ENCODE results near the gene DNAAF5.

DNA sequence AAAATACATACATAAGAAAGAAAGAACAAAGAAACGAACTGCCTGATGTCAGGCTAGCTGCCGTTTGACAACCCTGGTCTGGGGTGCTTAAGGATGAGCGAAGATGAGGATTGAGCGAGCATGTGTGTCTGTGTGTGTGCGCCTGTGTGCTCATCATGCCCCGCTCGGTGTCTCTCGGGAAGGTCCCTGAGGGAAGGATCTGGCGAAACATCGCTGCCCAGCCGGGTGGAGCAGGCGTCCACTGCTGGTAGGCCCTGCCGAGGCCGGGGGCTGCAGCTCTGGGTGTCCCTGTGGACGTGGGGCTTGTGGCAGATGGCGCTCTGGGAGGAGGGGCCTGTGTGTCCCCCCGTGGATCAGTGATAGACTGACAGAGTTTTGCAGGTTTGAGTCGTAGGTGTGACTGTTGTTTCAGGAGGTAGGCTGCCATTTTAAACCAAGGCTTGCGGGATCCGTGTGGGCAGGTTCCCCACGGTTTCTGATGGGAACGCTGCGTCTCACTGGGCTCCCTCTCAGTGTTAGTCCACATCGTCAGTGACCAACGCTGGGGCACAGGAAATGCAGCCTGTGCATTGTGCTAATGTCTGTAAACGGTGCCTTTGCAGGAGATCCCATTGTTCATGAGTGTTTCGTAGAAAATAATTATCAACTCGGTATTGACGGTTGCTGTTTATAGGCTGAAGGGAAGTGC lies 99.9 kb downstream of the DNAAF5 start:
- TF ChIP-seq POLR2A (IDR thresholded peaks at IDR 0.05): no peak
- TF ChIP-seq, protein P1, sequence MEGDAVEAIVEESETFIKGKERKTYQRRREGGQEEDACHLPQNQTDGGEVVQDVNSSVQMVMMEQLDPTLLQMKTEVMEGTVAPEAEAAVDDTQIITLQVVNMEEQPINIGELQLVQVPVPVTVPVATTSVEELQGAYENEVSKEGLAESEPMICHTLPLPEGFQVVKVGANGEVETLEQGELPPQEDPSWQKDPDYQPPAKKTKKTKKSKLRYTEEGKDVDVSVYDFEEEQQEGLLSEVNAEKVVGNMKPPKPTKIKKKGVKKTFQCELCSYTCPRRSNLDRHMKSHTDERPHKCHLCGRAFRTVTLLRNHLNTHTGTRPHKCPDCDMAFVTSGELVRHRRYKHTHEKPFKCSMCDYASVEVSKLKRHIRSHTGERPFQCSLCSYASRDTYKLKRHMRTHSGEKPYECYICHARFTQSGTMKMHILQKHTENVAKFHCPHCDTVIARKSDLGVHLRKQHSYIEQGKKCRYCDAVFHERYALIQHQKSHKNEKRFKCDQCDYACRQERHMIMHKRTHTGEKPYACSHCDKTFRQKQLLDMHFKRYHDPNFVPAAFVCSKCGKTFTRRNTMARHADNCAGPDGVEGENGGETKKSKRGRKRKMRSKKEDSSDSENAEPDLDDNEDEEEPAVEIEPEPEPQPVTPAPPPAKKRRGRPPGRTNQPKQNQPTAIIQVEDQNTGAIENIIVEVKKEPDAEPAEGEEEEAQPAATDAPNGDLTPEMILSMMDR (IDR thresholded peaks at IDR 0.05): no peak
